GM12865 (cell line): ENCODE data around the gene CACNB2.

Experiments
- DNase-seq: peaks from one replicate; pipeline ENCODE4 v3.0.0; 2010; ENCODE audit warnings: low read depth
- H3K4me3 ChIP-seq: 2 replicates; pipeline ENCODE4 v1.5.1; 2011; ENCODE audit warnings: mild to moderate bottlenecking, low read depth, low read length, control low read depth
- TF ChIP-seq, protein P1 (sequence below): IDR thresholded peaks from 2 replicates; pipeline ENCODE4 v1.5.1; 2011; ENCODE audit warnings: low read length, control low read depth, low read depth, inconsistent platforms; ENCODE audit not compliant: insufficient read depth; ENCODE audit errors: missing control alignments

CACNB2 gene

DNA sequence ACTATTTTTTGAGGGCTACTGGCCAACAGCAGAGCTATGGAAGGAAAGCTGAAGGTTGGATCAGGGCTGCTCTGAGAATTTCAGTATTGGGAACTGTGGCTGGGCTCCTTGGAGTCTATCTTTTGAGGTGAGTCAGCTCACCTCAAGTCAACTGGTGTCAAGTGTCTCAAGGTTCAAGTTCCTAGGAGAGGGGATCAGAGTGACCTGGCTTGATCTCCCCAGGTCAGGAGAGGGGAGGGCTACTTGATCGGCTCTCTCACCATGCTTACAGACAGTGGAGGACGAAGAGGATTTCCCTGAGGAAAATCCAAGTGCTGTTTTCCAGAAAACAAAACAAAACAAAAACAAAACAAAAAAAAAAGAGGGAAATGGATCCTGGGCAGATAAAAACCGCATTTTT, 132.8 kb downstream of the CACNB2 start:
- TF ChIP-seq, protein P1, sequence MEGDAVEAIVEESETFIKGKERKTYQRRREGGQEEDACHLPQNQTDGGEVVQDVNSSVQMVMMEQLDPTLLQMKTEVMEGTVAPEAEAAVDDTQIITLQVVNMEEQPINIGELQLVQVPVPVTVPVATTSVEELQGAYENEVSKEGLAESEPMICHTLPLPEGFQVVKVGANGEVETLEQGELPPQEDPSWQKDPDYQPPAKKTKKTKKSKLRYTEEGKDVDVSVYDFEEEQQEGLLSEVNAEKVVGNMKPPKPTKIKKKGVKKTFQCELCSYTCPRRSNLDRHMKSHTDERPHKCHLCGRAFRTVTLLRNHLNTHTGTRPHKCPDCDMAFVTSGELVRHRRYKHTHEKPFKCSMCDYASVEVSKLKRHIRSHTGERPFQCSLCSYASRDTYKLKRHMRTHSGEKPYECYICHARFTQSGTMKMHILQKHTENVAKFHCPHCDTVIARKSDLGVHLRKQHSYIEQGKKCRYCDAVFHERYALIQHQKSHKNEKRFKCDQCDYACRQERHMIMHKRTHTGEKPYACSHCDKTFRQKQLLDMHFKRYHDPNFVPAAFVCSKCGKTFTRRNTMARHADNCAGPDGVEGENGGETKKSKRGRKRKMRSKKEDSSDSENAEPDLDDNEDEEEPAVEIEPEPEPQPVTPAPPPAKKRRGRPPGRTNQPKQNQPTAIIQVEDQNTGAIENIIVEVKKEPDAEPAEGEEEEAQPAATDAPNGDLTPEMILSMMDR = no peak
- no peak overlapping the region for H3K4me3 ChIP-seq
- DNase-seq = no peak

DNA sequence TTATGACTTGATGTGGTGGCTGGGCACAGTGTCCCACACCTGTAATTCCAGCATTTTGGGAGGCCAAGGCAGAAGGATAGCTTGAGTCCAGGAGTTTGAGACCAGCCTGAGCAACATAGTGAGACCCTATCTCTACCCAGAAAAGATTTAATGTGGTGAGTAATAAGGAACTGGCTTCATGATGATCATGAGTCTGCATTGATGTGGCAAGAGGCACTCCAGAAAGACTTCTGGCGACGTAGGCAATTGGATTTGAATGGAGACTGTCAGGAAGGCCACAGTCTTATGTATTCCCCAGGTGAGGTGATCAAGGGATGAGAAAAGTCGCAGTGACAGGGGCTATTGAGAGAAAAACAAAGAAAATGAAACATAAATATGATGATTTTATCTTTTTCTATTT, 138.0 kb downstream of the CACNB2 start:
- H3K4me3 ChIP-seq = no peak overlapping the region
- TF ChIP-seq, protein P1 = no peak
- DNase-seq = no peak

DNA sequence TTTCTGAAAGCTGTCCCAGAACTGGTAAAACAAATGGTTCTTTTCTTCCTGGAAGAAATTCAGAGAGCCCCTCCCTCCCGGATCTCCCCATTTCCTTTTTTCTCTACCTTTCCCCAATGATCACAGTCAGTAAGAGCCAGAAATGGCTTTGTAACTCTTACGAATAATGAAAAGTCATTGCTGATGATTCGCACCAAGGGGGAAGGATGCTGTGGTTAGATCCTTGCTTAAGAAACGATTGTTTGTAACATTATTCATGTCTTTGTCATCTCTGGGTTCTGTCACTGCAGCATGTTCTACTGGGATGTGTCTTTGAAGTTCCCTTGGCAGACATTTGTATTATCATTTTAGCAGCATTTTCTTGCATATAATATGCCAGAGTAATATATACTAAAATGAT, 138.9 kb downstream of the CACNB2 start:
- DNase-seq = no peak
- TF ChIP-seq, protein P1 = no peak
- no peak overlapping the region for H3K4me3 ChIP-seq

DNA sequence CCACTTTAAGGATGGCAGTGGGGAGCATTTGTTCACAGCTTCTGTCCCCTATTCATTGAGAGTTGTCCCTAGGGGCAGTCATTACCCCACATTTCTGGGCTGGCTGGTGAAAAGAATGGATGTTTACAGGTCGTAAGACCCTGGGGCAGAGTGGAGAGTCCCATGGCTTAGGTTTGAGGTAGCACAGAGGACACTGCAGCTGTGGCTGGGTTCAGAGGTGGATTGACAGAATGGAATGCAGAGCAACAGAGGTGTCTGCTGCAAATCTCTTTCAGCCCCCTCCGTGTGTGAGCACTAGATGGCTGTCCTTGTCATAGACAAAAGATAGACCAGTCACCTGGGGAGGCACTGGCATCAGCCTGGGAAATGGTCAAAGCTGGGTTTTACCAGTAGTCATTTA, 141.9 kb downstream of the CACNB2 start:
- TF ChIP-seq, protein P1 = no peak
- H3K4me3 ChIP-seq = no peak overlapping the region
- no peak for DNase-seq

DNA sequence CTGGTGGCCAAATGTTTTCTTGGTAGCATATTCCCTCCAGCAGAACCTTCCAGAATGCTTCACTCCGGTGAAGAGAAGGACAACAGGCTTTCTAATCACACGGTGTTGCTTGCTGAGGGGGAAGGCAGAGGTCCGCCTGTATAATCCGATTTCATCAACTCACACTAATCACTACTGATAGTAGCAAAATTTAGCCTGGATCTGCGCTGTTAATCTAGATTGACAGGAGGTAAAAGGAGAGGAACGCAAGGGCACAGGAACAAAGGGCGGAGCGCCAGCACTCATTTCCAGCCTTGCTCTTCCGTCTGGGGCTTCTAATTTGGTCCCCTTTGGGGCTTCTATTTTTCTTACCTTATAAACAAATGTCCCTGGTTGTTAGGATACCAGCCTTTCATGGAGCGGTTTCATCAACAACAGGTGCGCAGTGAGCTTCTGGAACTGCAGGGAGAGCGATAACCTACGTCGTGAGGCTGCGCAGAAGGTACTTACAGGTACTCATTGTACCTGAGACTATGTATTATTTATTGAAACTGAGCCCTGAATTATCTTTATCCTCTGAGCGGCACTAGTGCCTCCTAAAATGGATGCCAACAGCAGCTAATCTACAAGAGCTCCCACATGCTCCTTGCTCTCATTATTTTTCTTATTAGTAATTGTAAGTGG, 150.6 kb downstream of the CACNB2 start:
- DNase-seq = no peak
- H3K4me3 ChIP-seq = no peak overlapping the region
- TF ChIP-seq, protein P1 = no peak

DNA sequence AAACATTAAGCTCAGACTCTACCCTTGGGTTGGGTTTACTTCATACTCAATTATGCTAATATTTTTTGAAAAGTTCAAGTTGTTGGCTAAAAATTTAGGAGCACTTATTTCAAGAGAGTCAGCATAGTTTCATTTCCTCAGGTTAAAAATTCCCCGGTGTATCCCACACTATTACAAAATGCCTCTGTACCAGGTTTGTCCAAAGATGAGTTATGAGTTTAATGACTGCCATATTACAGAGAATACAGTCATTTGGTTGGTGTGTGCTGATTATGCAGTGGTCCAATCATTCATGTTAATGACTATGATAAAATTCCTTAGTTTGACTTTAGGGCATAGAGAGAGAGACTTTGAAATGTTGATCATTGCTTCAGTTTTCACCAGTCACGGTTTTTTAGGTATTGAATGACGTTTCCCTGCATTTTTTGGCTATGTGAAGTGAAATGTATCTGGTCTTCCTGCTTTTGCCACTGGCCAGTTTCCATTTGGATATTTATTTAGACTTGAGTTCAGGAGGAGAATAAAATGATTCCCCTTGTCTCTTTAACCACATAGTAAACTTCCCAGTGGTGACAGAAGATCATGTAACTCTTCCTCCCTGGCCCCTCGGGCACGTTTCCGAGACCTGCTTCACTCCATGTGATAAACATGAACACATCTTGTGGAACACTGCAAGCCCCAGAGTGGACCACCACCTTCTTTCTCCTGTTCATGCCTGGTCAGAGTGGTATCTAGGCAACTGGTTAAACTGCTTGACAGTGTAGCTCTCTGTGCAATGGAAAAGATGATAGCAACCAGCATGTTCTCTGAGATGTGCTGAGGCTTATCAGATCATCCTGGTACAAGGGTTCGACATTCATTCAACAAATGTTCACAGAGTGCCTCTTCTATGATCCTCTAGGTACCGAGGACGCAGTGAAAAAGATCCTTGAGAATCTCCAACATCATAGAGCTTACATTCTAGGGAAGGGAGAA, 153.6 kb downstream of the CACNB2 start:
- TF ChIP-seq, protein P1 = no peak
- H3K4me3 ChIP-seq = no peak overlapping the region
- DNase-seq = peak; percentile 2
